Stimulated activated CD4-positive, alpha-beta T cell treated with anti-CD3 and anti-CD28 coated beads, Interleukin-12 subunit alpha, Interleukin-12 subunit beta, amount 100 ng/mL, for 48 hours (primary cell): ENCODE measurements around the gene COL27A1.

Source experiments
- DNase-seq, 3 donors: peaks; one replicate each; pipeline ENCODE4 v3.0.0-alpha.2; 2020; ENCODE audit warnings: low read depth in 2 of 3, low spot score in 1 of 3

Gene COL27A1

DNA sequence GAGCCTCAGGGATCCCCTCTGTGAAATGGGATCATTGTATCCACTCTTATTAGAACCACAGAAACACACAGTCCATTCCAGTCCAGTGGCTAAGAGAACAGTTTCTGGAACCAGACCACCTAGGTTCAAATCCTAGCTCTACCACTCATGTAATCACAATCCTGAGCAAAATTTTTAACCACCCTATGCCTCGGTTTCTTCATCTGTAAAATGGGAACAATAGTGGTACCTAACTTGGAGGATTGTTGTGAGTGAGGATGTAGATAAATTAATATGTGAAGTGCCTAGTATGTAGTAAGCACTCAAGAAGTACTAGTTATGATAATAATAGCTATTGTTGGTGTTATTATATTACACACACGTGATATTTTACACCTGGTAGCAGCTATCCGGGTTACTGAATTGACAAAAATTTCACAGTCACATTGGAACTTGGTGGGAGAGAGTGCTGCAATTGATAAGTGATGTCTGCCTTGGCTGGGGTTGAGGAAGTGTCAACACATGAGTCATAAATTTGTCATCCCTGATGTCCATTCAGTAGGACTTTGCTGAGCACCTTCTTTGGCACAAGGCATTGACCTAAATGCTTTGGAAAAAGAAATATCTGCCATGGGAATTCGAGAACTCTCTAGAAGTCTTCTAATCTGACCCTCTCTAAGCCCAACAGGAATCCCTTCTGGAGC, 68.4 kb downstream of the COL27A1 start:
- DNase-seq, result no peak

DNA sequence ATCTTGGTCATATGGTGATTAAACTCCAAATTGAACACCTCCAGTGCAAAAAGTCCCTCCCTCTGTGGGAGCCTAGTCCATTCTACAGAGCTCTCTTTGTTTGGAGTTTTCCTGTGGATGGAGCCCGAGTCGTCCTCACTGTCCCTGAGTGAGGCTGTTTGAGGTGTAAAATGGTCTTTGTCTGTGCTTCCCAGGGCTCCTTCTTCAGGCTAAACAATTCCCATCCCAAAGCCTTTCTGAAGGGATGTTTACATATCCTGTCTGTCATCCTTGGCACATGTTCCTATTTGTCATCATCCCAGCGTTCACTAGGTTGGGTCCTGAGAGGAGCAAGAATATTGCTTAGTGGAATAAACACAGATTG, 68.9 kb downstream of the COL27A1 start:
- DNase-seq, result no peak

DNA sequence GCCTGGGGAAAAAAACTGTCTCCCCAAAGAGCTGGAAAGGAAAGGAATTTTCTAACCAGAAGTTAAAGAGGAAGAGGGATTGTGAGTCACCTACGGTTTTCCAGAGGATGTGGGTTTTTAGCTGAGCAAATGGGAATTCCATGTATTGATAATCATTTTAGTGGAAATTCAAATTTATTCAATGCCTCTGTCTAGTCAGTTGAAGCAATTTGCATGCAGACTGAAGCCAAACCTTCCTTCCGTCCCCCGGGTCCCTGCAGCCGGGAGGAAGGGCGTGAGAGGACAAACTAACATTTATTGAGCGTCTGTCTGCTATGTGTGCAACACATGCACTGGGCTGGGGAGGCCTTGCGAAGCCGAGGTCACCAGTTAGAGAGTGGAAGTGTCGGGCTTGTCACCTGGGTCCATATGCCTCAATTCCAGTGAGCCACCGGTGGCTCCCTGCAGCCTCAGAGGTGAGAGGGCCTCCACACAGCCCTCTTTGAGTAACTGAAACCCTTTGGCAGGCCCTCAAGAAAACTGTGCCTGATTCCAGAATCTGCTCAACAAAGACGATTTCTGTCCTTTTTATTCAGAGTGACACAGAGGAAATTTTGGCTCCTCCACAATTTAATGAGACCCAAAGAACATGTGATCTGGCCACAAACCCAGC, 70.3 kb downstream of the COL27A1 start:
- no peak for DNase-seq

DNA sequence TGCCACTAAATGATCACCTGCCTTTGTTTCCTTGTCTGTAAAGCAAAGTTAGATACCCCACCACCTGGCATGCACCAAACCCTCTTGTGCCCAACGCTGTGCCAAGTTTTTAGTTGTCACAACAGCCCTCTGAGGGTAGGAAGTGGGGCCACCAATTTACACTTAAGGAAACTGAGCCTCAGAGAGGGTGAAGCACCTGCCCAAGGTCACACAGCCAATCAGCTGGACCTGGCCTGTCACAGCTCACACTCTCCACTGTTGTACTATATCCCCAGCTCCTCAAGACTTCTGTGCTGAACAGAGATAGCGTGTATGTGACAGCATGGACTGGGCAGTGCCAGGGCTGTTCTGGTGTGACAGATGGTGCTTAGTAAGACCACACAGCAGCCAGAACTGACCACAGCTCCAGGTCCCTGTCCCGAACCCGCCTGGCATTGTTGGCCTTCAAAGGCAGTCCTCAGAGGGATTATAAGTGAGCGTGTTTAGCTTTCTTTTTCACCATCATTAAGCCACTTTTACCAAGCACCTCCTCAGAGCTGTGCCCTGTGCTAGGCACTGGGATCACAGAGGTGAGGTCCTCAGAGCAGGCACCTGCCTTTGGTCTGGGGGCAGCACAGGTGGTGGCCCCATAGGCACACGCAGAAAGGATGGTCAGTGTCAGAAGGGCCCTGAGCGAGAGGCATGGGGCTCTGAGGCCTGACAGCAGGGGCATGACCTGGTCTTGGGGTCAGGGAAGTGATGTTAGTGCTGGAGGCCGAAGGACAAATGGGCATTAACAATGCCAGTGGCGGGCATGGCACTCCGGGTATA, 71.1 kb downstream of the COL27A1 start:
- no peak for DNase-seq

DNA sequence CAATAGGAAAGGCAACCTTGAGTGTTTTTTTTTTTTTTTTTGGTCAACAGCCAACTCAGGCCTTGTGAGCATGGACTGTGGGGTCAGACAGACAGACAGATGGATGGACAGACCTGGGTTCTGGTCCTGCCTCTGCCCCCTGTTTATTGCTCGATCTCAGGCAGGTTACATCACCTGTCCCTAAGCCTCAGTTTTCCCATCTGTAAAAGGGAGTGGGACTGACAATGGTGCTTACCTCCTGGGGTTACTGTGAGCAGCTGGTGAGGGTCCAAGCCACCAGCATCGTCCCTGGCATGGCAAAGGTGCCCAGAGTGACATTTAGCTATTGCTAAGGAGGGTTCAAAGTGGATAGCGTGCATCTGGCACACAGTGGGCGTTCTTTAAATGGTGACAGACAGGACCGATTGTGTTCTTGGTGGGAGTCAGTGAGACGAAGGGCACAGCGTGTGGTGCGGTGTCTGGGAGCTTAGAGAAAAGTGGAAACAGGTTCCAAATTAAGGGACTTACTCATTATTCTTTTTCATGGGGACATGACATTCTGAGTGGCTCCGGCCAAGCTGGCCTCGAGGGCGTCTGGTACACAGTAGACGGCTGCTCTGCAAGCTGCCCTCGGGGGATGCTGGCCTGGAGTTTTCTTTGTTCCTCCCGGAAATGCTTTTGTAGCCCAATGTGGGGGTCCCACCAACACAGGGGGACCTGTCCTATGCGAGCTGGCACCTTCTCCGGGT, 72.1 kb downstream of the COL27A1 start:
- no peak for DNase-seq

DNA sequence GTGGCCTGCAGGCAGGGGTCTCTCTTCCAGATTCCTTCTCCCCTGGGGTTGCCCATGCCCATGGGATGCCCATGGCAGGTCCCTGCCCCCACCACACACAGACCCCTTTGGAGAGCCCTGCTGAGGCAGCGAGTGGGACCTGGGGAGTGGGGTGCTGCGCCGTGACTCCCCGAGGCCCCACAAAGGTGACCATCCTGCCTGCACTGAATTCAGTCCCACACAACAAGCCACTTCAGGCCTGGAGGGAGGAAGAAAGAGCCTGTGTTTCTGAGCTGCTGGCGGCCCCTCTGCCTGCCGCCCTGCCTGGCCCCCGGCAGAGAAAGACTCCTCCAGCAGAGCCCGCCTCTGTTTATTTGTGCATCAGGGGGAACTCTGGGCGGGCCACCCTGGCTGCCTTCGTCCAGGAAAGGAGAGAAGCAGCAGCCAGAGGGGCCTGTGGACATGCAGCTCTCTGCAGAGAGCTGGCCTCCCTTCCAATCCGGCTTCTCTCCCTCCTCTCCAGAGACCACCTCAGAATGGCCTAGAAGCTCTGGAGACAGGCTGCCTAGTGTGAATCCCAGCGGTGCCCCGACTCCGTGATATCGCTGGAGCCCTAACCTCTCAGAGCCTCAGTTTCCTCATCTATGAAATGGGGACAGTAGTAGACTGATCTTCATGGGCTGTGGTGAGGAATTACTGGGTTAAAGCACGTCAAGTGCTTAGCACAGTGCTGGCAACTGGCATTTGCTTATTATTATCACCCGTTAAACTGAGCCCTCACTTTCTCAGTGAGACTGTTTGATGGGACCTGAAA, 72.9 kb downstream of the COL27A1 start:
- DNase-seq, result no peak

DNA sequence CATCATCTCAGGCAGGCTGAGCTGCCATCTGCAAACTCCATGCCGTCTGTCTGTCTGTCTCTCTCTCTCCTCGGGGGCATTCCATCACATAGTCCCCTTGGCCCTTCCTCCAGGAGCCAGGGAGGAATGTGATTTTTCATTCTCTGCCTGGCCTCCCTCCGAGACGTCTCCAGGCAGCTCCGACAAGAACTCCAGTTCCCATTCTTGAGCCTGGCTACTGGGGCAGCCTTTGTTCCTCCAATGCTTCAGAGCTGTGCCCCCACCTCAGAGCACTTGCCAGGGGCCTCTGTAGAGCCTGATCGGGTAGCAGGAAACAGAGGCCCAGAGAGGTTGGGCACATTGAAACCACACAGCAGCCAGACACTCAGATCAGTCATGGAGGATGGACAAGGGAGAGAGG, 74.0 kb downstream of the COL27A1 start:
- no peak for DNase-seq

DNA sequence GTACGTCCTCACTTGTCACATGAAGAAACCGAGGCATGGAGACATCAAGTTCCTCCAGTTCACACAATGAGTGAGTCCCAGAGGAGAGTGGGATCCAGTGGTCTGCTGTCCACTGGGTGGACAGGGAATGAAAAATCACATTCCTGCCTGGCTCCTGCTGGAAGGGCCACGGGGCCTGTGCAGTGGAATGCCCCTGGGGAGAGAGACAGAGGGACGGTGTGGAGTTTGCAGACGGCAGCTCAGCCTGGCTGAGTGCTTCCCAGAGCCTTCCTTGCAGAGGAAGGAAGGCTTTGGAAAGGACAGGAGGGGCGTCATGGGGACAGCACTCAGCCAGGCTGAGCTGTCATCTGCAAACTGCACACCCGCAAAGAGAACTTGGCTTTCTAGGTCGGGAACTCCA, 74.7 kb downstream of the COL27A1 start:
- DNase-seq, result no peak

DNA sequence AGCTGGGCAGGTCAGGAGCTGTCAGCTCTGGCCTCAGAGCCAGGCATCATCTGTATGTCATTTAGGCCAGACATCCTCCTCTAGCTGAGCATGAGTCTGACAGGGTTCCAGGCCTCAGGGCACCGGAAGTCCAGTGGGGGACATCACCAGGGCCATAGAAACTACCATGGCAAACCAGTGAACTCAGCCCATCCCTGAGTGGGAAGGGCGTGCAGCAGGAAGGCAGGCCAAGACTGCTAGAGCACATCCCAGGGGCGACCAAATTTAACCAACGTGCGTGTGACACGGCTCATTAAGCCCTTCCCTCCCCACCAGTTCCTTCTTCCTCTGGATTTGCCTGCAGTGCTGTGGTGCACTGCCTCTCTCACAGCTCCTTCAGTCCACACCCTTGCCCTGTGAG, 75.9 kb downstream of the COL27A1 start:
- no peak for DNase-seq

DNA sequence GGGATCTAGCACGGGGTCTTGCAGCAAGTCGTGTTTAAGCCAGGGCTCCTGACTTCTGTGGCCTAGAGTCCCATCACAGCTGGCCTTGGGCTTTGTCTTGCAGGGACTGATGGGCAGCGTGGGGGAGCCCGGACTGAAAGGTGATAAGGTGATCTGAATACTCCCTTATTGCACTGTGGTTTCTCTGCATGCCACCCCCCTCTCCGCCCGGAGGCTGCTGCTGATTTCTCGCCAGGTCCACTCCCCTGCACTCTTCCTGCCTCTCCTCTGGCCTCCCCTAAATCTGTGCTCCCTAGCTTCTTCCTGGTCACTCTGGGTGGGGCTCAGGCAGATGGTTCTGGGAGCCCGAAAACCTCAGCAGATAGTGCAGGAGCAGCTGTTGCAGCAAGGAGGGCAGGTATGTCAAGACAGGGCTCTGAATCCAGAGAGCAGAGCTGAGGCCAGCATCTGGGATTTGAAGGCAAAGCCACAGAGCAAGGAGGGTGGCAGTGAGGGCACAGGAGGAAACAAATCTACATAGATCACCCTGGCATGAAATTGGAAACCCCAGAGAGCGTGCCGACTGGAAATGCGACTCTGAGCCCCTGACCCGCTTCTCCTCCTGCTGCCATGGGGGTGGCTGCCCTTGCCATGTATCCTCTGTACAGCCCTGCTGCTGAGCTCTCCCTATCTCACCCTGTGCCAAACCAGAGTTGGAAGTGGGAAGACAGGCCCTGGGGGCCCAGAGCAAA, 76.5 kb downstream of the COL27A1 start:
- no peak for DNase-seq

DNA sequence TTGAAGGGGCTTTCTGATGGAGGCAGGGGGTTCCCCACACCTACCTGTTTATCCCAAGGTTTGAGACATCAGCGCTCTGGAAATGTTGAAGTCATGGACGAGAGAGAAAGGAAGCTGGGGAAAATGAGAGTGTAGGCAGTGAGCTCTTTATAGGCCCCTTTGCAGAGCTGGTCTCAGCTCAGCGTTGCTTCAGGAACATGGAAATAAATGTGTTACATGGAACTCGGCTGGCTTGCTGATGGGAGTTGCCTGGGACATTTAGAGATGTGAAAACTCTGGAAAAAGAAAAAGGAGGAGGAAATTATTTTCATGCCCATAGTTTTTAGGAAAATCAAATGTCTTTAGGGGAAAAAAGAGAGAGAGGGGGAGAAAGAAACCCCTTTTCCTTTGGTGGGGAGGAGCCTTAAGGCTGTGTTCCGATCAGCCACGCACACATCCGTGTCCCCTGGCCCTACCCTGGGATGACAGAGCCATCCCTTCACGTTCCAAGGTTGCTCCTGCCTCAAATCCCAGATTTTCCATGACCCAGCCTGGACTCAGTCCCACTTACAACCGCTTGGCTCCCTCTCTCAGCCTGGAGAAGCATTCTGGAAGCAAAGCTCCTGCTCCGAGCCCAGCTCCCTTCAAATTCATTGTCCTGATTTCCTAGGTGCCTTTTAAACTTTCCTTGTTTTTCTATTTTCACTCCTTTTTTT, 78.3 kb downstream of the COL27A1 start:
- no peak for DNase-seq

DNA sequence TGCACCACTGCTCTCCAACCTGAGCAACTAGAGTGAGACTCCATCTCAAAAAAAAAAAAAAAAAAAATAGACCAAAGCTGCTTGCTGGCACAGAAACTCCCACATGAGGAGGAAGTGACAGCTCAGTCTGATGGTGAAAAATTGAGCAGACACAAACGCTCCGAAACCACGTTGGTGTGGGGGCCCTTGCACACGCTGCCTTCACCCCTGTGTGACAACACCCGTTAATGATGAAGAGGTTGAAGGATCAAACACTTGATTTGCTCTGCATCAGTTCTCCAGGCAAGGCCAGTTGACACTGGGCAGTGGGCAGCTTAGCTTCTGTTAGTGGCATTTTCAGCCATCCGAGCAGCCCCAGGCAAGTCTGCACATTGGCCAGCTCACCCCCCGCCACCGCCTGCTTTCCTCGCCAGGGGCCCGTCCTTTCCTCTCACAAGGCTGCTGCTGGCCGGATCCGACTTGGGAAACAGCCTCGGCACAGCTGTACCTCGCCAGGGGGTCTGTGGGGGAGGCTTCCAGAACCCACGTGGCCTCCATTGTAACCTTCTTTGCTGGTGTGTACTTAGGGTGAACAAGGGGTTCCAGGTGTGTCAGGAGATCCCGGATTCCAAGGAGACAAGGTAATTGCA, 79.8 kb downstream of the COL27A1 start:
- DNase-seq, result no peak

DNA sequence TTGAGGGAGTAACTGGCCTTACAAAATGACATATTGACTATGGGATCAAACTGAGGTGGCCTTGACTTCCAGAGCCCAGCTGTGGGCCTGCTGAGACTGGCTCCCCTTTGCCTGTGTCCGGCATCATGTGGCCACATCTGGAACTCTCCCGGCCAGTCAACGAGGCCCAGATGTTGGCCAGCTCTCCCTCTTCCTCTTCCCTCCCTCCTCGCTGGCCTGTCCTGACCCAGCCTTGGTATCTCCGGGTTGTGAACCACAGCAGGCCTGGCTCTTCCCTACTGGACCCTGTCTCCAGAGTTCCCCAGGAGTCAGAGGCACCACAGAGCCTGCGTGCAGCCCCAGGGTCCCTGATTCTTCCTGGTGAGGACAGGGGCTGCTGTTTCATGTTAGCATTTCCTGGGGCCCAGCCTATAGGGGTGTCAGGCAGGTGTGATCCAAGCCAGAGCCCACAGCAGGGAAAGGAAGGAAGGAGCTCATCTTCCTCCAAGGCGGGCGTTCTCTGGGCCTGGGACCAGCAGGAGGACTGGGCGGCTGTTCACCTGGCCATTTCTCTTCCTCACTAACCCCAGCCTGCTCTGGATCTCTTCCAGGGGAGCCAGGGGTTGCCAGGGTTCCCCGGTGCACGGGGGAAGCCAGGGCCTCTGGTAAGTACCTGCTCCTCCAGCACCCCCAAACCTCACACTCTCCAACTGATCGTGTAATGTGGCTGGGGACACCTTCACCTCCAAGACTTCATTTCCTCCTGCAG, 81.2 kb downstream of the COL27A1 start:
- no peak for DNase-seq

DNA sequence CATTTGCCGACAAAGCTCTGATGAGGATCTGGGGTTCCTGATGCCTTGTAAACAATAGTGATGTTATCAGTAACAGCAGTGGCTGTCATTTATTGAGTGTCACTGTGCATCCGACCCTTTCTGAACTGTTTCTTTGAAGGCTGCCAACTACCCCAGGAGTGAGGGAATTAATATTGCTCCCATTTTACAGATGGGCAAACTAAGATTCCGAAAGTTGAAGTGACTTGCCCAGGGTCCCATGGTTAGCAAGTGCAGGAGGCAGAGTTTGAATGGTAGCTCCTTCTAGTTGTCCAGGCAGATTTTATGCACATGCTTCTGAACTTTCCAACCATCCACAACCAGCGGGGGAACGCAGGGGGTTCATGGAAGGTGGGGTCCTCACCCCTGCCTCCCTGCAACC, 81.9 kb downstream of the COL27A1 start:
- no peak for DNase-seq

DNA sequence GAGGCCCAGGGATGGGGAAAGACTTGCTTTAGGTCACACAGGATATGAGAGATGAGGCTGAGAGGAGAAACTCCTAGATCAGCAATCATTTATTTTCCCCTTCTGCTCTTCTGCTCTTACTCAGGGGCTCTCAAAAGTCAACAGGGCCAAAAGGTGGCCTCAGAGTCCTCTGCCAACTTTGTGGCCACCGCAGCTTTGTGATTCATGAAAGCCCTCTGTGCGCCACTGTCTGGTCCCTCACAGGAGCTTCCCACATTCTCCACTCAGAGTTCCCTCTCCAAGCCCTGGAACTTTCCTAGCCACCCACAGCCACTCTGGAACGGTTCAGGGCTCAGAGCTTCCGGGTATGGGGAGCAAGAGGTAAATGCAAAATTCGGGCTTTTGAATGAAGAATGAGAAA, 82.4 kb downstream of the COL27A1 start:
- DNase-seq, result no peak

DNA sequence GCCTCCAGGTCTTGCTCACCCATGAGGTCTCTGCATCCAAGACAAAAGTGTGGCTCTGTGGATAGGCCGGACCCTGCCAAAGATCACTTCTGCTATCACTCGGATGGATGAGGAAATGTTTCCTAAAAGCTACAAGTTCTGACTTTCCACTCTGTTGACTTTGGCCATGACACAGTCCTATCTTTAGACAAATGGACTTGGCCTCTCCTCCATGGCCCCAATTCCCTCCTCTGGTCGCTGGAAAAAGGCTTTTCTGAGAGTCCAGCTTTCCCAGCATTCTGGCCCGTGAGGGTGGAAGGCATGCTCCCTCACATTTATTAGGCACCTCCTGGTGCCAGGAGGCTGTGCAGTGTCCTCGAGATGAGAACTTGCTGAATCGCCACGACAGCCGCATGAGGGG, 83.1 kb downstream of the COL27A1 start:
- no peak for DNase-seq

DNA sequence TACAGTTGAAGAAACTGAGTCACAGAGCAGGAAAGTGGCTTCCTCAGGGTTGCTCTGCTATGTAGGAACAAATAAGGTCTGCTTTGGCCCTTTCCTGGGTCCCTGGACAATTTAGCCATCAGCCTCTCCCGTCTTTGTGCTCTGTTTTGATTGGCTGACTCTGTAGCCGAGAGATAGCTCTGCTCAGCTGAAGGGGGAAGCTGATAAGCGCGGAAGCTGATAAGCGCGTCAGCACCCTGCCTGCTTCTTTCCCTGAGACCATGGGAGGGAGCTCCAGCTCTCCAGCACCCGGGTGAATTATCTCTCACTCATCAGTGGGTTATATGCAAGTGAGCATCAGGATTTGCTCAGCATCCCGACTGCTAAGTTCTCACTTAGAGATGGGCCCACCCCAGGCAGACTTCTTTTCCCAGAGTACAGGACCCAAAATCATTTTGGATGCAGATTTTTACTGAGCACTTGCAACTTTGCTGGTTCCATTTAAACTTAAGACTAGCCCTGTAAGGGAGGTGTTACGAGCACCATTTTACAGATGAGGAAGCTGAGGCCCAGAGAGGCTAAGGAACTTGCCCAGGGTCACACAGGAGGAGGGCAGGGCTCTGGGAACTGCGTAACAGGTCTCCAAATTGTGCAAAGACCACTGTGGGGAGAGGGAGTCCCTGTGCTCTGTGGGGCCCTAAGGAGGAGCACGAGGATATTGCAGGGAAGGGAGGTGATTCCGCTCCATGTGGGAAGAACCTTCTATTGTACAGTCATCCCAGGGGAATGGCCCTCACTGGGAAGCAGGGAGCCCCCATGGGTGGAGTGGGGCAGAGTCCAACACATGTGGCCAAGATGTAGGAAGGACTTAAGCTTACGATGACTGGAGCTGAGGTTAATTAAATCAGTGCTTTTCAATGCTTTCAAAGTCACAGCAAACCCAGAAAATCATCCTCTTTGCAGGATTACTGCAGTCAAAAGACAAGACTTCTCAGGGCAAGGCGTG, 83.8 kb downstream of the COL27A1 start:
- no peak for DNase-seq
